Ovary (tissue), 3 donors: ENCODE measurements around the gene C9orf57.

Experiments
- POLR2A ChIP-seq: fragments of 450-650 bp; IDR thresholded peaks from one replicate; pipeline ENCODE4 v1.6.1; 2017; ENCODE audit warnings: antibody characterized with exemption, mild to moderate bottlenecking, moderate library complexity
- TF ChIP-seq, protein P1 (sequence below), 3 donors: fragments of 450-650 bp in 2 of 3; fragments of 200-600 bp in 1 of 3; IDR thresholded peaks; one replicate each; pipeline versions ENCODE4 v1.5.1 to v1.8.0; 2016 to 2022; ENCODE audit warnings: antibody characterized with exemption in 3 of 3, mild to moderate bottlenecking in 1 of 3
- donor health status: DM: no; HTN: no; CAD: no.

DNA sequence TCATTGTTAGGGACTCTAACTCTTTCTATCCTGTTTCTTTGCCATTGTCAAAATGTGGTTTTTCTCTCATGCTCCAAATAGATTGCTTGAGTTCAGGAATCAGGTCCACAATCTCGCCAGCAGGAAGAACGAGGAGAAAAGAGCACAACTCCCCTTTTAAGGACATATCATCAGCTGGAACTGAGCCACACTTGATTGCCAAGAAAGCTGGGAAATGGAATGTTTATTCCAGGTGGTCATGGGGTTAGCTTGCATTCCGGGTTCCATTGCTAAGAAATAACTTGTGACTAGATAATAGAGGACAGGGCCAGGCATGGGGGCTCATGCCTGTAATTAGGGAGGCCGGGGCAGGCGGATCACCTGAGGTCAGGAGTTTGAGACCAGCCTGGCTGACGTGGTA, 32.4 kb upstream of the C9orf57 start:
- TF ChIP-seq, protein P1, sequence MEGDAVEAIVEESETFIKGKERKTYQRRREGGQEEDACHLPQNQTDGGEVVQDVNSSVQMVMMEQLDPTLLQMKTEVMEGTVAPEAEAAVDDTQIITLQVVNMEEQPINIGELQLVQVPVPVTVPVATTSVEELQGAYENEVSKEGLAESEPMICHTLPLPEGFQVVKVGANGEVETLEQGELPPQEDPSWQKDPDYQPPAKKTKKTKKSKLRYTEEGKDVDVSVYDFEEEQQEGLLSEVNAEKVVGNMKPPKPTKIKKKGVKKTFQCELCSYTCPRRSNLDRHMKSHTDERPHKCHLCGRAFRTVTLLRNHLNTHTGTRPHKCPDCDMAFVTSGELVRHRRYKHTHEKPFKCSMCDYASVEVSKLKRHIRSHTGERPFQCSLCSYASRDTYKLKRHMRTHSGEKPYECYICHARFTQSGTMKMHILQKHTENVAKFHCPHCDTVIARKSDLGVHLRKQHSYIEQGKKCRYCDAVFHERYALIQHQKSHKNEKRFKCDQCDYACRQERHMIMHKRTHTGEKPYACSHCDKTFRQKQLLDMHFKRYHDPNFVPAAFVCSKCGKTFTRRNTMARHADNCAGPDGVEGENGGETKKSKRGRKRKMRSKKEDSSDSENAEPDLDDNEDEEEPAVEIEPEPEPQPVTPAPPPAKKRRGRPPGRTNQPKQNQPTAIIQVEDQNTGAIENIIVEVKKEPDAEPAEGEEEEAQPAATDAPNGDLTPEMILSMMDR (IDR thresholded peaks at IDR 0.05) = no peak
- no peak for TF ChIP-seq POLR2A
